Measurements from ENCODE around the gene LAT. TPM values are rescaled to one million over a fixed set of nuclear protein-coding genes. Genes with fewer than 3 reads are reported as not detected.

The LAT gene
- total RNA-seq, 1 experiment from 2014 or later = 3.3 TPM

DNA sequence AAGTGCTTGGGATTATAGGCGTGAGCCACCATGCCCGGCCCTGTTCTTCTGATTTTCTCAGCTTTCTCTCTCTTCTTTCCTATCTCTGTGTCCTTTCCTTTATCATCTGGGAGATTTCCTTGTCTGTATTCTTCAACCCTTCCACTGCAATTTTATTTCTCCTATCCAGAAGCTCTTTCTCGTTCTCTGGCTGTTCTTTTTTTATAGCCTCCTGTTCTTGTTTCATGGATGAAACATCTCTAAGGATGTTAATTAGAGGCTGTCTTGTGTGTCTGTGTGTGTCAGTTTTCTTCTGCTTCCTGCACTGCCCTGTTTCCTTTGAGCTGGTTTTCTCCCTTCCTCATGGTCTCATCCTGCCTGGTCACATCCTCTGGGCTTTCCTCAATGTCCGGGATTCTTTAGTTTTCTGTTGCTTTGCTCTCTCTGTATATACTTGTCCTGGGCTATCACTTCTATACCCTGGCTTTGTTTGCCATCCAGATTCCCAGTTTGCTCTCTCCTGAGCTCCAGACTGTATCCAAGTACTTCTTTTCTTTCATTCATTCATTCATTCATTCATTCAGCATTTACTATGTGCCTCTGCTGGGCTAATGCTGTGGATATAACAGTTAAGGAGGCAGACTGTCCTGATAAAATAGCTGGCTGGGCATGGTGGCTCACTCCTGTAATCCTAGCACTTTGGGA lies 2.5 kb downstream of the LAT start:
- ATAC-seq (no peak), DNase-seq (ENCODE audit: low read depth, low spot score) (no peak)
- CTCF ChIA-PET = interaction anchor here (1.0 kb wide), 1 partner anchor 14 kb away, joined by 3 read pairs; no protein-coding TSS in a partner anchor
- no TSS peak for BruUV-seq (replicated peaks)
- Histone ChIP-seq H3K9ac (ENCODE audit: low read length) (no peak overlapping the region), H2AFZ (ENCODE audit: low read depth, low read length, poor library complexity, severe bottlenecking) (no peak overlapping the region), H4K20me1 (ENCODE audit: insufficient read depth) (no peaks in the 10 kb centered on the region), H3K9me2 (ENCODE audit: insufficient read depth) (no peaks in the 10 kb centered on the region), H3K4me1 (ENCODE audit: control insufficient read depth in 1 of 2, insufficient read depth in 2 of 2, low read length in 2 of 2) (no peaks in the 10 kb centered on the region), H3K4me2 (ENCODE audit: low read length) (no peak overlapping the region), H3K36me3 (ENCODE audit: control insufficient read depth in 1 of 2, insufficient read depth in 2 of 2, low read length in 2 of 2) (peaks cover 0 to 1% of the 10 kb centered on the region in 2 experiments; a peak in 2 of 4 replicates), H3K9me3 (ENCODE audit: control insufficient read depth in 1 of 2, insufficient read depth in 1 of 2, low read depth in 1 of 2, low read length in 2 of 2) (no peaks in the 10 kb centered on the region), H3K27ac (ENCODE audit: low read depth, low read length) (no peak overlapping the region), H3K79me2 (ENCODE audit: insufficient read depth, low read length) (no peaks in the 10 kb centered on the region), H3K27me3 (ENCODE audit: insufficient read depth, low read length) (no peaks in the 10 kb centered on the region), H3K4me3 (replicated peaks in 1 of 2; ENCODE audit: low read depth in 1 of 2, low read length in 2 of 2) (no peak overlapping the region)
- RAD21 ChIA-PET (ENCODE audit: low non-redundant PET in 1 of 2, low total read pairs in 2 of 2, uncharacterized antibody in 2 of 2, unreplicated experiment in 2 of 2) = no interaction called here
- TF ChIP-seq, protein P1, sequence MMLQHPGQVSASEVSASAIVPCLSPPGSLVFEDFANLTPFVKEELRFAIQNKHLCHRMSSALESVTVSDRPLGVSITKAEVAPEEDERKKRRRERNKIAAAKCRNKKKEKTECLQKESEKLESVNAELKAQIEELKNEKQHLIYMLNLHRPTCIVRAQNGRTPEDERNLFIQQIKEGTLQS (IDR thresholded peaks at IDR 0.05) = no peak
- TF ChIP-seq, protein P2, sequence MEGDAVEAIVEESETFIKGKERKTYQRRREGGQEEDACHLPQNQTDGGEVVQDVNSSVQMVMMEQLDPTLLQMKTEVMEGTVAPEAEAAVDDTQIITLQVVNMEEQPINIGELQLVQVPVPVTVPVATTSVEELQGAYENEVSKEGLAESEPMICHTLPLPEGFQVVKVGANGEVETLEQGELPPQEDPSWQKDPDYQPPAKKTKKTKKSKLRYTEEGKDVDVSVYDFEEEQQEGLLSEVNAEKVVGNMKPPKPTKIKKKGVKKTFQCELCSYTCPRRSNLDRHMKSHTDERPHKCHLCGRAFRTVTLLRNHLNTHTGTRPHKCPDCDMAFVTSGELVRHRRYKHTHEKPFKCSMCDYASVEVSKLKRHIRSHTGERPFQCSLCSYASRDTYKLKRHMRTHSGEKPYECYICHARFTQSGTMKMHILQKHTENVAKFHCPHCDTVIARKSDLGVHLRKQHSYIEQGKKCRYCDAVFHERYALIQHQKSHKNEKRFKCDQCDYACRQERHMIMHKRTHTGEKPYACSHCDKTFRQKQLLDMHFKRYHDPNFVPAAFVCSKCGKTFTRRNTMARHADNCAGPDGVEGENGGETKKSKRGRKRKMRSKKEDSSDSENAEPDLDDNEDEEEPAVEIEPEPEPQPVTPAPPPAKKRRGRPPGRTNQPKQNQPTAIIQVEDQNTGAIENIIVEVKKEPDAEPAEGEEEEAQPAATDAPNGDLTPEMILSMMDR (IDR thresholded peaks at IDR 0.05 in 2 of 3, conservative IDR thresholded peaks at IDR 0.05 in 1 of 3; ENCODE audit: borderline replicate concordance in 1 of 3, insufficient read depth in 1 of 3, low read depth in 2 of 3, low read length in 2 of 3) = no peak
- TF ChIP-seq YY1 (IDR thresholded peaks at IDR 0.05; ENCODE audit: extremely low read depth, insufficient replicate concordance, low read depth, low read length) (no peak), FOSL1 (IDR thresholded peaks at IDR 0.05; ENCODE audit: low read depth) (no peak), TCF7L2 (IDR thresholded peaks at IDR 0.05; ENCODE audit: borderline replicate concordance, extremely low read depth, insufficient read depth, insufficient read length) (no peak), RAD21 (IDR thresholded peaks at IDR 0.05; ENCODE audit: low read depth) (no peak), SRF (IDR thresholded peaks at IDR 0.05; ENCODE audit: low read depth) (no peak), POLR2AphosphoS5 (IDR thresholded peaks at IDR 0.05; ENCODE audit: low read depth, low read length) (no peak), ELF1 (IDR thresholded peaks at IDR 0.05; ENCODE audit: borderline replicate concordance, low read depth) (no peak)
- POLR2A ChIA-PET = no interaction called here
- intact Hi-C loops (cut with micrococcal nuclease) = no loop called here

Data from HCT116 (cell line).